ENCODE measurements around the gene CALN1. TPM values are rescaled to one million over a fixed set of nuclear protein-coding genes. Genes with fewer than 3 reads are reported as not detected.
"Not testable (repeated sequence)": the region's sequence is repeated elsewhere in the genome, so short reads cannot be mapped to it uniquely, and the experiment has no call there.

CALN1 gene
- total and polyA plus RNA-seq, 9 donors = under 0.01 to 0.18 (median 0.13) TPM; not detected in 2

GRCh38 chr7:71746006-71746405, 666.1 kb downstream of the CALN1 start:
- no peaks in the 10 kb centered on the region for H3K36me3 ChIP-seq
- H3K4me3 ChIP-seq = no peak overlapping the region
- no peak overlapping the region for H3K27ac ChIP-seq
- TF ChIP-seq CTCF (IDR thresholded peaks at IDR 0.05) (no peak), POLR2A (IDR thresholded peaks at IDR 0.05) (no peak), EP300 (IDR thresholded peaks at IDR 0.05) (no peak)
- H3K4me1 ChIP-seq (ENCODE audit: insufficient read depth) = no peaks in the 10 kb centered on the region
- 69 to 72% (median 70%) methylated on average over 5 of the region's 5 CpGs for WGBS, 3 donors
- no peaks in the 10 kb centered on the region for H3K27me3 ChIP-seq
- DNase-seq = no peak
- H3K9me3 ChIP-seq = no peaks in the 10 kb centered on the region
- intact Hi-C loops (cut with DNase I) = no loop called here

GRCh38 chr7:71740174-71740560, 672.0 kb downstream of the CALN1 start:
- 88 to 92% (median 89%) methylated on average over 5 of the region's 5 CpGs for WGBS, 3 donors
- intact Hi-C loops (cut with DNase I) = no loop called here
- H3K36me3 ChIP-seq = no peaks in the 10 kb centered on the region
- no peaks in the 10 kb centered on the region for H3K9me3 ChIP-seq
- no peak overlapping the region for H3K4me3 ChIP-seq
- no peak for DNase-seq
- H3K27me3 ChIP-seq = no peaks in the 10 kb centered on the region
- H3K4me1 ChIP-seq (ENCODE audit: insufficient read depth) = no peaks in the 10 kb centered on the region
- TF ChIP-seq EP300 (IDR thresholded peaks at IDR 0.05) (no peak), POLR2A (IDR thresholded peaks at IDR 0.05) (no peak), CTCF (IDR thresholded peaks at IDR 0.05) (no peak)
- no peak overlapping the region for H3K27ac ChIP-seq

- Histone ChIP-seq H3K27ac (no peak overlapping the region), H3K4me1 (ENCODE audit: insufficient read depth) (no peaks in the 10 kb centered on the region), H3K4me3 (no peak overlapping the region), H3K9me3 (no peaks in the 10 kb centered on the region), H3K36me3 (no peaks in the 10 kb centered on the region), H3K27me3 (no peaks in the 10 kb centered on the region)
- 66 to 71% (median 66%) methylated on average over 10 of the region's 10 CpGs for WGBS, 3 donors
- TF ChIP-seq POLR2A (IDR thresholded peaks at IDR 0.05) (no peak), EP300 (IDR thresholded peaks at IDR 0.05) (no peak), CTCF (IDR thresholded peaks at IDR 0.05) (no peak)
- DNase-seq = no peak
- intact Hi-C loops (cut with DNase I) = loop anchor here in 2 of 4 donors (10.0 kb wide), 3 partner anchors 505 to 915 kb away; no protein-coding TSS in a partner anchor
Measured at GRCh38 chr7:71739520-71740173, 672.5 kb downstream of the CALN1 start.

GRCh38 chr7:71737931-71738540, 674.1 kb downstream of the CALN1 start:
- H3K9me3 ChIP-seq; H3K27ac ChIP-seq; DNase-seq; H3K27me3 ChIP-seq; H3K4me1 ChIP-seq (ENCODE audit: insufficient read depth); H3K36me3 ChIP-seq; H3K4me3 ChIP-seq: not testable (repeated sequence)
- 80 to 91% (median 89%) methylated on average over 6 to 38 of the region's 42 CpGs for whole genome bisulfite sequencing, 3 donors
- intact Hi-C loops (cut with DNase I) = loop anchor here in 2 of 4 donors (10.0 kb wide), 3 partner anchors 503 to 913 kb away; no protein-coding TSS in a partner anchor

All from ovary (tissue), 9 donors.